Activated CD4-positive, alpha-beta T cell treated with anti-CD3 and anti-CD28 coated beads, Interleukin-2, amount 50 U/mL, for 16 hours (primary cell): Measurements from ENCODE around the gene CADM1.

ENCODE experiments used
- DNase-seq: peaks from one replicate; pipeline ENCODE4 v3.0.0-alpha.2; 2020

The CADM1 gene

DNA sequence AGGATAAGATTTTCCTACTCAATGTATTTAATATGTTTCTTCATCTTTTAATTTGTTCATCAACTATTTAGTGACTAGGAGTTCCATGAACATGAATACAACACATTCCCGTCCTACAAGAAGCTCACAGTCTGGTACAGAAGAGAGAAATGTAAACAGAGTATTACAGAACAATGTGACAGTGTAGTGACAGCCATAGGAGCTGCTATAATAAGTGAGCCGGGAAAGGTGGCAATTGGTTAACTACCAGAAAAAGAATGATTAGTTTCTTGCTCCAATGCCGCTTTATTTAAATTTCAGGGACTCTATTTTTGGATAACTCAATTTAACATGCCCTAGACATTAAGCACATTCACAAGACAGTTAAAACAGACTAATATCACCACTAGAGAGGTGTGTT, 192.3 kb downstream of the CADM1 start:
- DNase-seq = no peak

GRCh38 chr11:115306689-115307088, 197.5 kb downstream of the CADM1 start:
- DNase-seq = no peak

- no peak for DNase-seq
Measured at GRCh38 chr11:115304774-115305472, 199.3 kb downstream of the CADM1 start.

- DNase-seq = no peak
Measured at GRCh38 chr11:115303929-115304531, 200.2 kb downstream of the CADM1 start.

- no peak for DNase-seq
Measured at GRCh38 chr11:115302946-115303703, 201.1 kb downstream of the CADM1 start.

DNA sequence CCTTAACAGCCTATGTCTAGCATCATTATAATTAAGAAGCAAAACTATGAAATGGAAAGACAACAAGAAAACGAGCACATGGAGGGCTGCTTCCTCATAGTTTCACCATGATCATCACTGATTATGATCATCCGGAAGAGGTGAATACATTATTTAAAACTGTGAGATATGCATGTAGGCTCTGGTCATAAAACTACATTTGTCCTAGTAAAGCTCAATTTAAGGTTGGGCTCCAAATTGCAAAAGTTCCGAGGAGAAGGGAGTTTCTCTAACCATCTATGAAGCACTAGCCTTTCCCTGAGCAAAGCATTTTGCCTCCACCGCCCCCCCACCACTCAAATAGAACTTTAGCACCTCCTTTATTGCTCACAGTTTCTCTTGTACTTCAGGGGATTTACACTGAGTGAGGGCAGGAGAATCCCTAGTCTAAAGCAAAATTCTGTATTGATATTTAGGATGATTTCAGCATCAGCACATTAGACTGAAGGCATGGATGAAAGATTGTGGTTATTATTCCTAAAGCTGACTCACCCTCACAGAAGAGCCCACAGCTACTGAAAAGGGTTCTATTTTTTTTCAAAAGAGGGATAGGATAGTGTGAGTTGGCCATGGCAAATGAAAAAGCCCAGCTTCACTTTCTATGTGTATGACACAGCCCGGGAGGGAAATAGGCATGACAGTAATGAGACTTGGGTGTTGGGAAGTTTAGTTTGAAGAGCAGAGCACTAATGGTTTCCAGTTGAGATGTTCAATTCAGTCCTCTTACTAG, 203.4 kb downstream of the CADM1 start:
- DNase-seq = no peak

GRCh38 chr11:115298300-115299012, 205.8 kb downstream of the CADM1 start:
- no peak for DNase-seq

GRCh38 chr11:115297330-115297729, 206.9 kb downstream of the CADM1 start:
- DNase-seq = no peak

- no peak for DNase-seq
Measured at GRCh38 chr11:115291325-115291724, 212.9 kb downstream of the CADM1 start.

DNA sequence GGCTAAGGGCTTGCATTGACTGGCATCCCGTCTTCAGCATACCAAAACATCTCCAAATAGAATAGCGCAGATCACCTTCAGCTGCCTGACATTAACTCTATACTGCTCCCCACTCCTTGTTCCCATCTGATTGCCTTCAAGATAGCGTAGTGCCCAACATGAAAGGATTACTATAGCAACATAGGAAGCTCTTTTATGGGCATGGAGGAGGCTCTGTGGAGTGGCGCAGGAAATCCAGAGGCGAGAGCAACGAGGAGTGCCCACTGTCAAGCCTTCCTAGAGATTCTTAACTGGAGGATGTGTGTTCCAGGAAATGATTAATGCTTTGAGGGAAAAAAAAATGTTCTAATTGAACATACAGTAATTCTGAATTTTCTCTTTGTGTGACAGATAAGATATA, 213.3 kb downstream of the CADM1 start:
- no peak for DNase-seq

DNA sequence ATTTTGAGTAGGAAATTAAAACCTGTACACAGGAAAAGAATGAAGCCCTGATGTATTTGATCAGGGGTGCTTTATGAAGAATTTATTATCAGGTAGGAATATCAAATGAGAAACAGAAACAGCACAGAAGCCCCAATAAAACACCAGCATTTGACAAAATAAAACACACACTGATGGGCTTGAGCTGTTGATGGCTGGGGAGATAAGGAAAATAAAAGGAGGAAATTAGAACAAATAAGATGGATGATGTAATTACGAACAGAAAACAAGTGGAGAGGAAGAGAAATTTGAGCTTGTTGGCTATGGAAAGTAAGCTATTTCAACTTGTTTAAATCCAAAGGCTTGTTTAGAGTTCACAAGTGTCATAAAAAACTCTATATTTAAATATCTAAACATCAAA, 213.7 kb downstream of the CADM1 start:
- DNase-seq = no peak

DNA sequence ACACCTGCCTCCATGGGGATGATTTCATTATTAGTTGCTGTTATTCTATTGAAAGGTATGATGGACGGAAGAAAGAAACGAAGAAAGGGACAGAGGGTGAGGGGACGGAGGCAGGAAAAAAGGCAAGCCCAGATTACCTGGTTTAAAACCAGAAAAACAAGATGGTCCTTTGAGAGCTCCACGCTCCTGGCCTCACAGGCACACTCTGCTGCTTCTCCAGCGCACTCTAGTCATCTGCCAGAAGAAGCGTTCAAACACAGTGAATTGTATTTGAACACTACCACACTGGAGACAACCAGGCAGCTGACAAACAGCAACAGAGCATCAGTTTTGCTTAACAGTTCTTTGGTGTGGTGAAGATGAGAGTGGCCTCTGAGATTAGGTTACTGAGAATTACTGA, 216.9 kb downstream of the CADM1 start:
- no peak for DNase-seq

DNA sequence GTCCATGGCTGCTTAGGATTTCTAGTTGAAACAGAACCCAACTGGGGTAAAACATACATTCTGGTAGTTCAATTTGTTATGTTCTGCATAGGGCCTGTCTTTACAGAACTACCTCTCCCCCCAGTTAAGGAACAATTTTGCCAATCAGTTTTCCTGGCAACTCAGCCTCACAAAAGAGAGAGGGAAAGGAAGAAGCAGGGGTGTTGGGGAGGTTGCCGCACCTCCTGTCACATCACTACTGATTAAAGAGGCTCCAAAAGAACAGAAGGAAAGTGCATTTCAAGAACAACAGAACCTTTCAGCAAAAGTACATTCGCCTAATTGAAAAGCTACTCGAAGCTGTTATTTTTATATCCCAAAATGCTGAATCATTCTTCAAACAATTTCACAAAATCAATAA, 217.6 kb downstream of the CADM1 start:
- no peak for DNase-seq

- no peak for DNase-seq
Measured at GRCh38 chr11:115284773-115285172, 219.4 kb downstream of the CADM1 start.

DNA sequence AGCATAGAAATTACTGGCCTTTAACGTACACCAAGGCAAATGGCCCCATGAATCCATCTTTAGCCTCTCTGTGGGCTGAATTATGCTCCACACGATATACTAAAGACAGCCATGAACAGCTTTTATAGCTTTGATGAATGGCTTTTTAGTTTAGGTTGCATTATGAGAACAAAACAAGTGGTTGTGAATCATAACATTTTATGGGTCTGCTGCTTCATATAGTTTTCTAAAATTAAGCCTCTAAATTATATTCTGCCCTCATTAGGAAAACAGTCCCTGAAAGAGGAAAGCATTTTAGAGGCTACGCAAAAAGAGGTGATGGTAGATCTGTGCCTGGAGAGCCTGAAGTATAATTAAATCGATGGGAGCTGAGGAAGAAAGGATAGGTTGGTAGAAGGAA, 221.3 kb downstream of the CADM1 start:
- DNase-seq = no peak

DNA sequence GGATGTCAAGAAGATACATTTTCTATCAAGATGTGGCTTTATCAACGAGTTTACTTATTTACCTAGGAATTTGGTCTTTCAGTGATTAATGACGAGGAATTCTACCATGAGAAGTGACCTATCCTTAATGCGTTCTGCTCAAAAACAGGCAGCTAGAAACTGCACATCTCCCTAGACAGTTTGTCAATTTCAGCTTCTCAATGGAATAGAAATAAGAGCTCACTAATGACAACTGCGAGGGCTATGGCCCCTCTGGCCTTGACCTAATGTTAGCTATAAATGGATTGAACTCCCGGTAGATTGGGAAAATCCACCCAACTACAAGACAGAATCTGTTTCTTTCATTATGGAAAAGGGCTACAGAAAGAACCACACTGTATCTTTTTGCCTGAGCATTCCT, 223.4 kb downstream of the CADM1 start:
- no peak for DNase-seq

DNA sequence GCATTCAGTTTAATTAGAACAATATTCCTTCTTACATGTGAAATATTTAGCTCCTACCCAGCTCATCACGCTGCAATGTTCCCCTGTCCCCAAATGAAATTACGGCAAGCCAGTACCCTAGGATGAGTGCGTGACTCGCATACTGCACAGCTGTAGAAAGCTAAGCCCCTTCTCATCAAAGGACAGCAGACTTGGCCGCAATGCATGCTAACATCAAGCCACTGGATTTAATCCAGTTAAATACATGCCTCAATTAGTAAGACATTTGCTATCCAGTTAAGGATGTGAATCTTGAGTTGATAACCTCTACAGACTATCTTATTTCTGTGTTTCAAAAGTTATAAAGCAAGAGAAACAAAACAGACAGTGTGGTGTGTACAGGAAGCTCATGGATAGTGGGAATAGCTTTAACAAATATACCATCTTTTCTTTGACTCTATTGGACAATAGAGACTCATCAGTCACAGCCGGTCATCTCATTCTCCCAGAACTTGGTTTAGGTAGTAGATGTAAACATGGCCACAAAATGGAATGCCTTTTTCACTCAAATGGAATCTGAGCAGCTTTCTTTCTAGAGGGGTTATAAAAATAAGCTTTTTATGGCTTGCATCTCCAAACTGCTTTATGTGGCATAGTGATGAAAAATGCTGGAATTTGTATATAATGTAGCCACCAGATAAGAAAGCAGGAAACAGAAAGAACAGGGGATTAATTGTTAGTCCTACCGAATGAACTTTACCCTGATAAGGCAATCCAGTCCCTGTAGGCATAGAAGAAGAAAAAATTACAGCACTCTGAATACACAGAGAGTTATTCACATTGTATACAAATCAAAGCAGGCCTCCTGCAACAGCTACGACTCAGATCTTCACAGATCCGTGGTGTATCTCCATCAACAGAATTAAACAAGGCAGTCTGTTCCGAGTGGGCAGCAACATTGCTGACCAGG, 224.1 kb downstream of the CADM1 start:
- DNase-seq = no peak

GRCh38 chr11:115276799-115277198, 227.4 kb downstream of the CADM1 start:
- DNase-seq = no peak

GRCh38 chr11:115276191-115276590, 228.0 kb downstream of the CADM1 start:
- no peak for DNase-seq

GRCh38 chr11:115275045-115275444, 229.2 kb downstream of the CADM1 start:
- DNase-seq = no peak

DNA sequence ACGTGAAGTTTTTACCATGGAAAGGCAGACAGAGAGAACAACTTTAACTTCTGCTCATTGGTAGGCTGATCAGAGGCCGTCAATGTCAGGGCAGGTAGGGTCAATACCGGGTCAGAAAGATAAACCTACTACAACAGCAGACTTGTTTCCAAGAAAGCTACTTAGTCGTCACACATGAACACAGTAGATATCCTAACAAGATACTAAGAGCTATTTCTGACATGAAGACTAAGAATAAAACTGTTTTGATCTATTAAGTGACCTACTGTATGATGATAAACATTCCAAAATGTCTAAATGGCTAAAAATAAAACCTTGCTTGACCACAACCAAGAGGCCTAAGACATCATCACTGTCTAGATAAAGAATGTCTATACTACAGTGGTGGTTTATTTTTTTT, 231.3 kb downstream of the CADM1 start:
- DNase-seq = no peak

DNA sequence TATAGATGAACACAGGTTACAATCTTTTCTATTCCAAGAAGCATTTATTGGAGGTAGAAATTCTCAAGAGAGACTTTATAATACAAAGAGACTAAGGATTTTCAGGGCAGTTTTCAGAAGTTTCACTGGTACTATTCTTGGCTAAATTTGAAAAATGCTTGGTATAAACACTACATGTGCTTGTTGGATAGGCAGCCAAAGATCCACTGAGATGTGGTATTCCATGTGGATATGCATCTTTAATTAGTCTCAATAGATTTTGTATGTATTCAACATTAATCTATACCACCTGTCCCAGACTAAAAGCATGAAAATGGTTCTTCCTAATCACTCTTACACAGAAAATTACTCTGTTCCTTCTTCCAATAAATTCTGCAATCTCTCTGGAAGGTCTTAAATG, 232.6 kb downstream of the CADM1 start:
- no peak for DNase-seq
